ENCODE results near the gene PRAMEF27. TPM values are rescaled to one million over a fixed set of nuclear protein-coding genes. Genes with fewer than 3 reads are reported as not detected.
"Not testable (repeated sequence)": the region's sequence is repeated elsewhere in the genome, so short reads cannot be mapped to it uniquely, and the experiment has no call there.

Gene PRAMEF27
- not detected for total RNA-seq
- long read RNA-seq, donor 1, result 0 reads
- long read RNA-seq, donor 2, result 0 reads

DNA sequence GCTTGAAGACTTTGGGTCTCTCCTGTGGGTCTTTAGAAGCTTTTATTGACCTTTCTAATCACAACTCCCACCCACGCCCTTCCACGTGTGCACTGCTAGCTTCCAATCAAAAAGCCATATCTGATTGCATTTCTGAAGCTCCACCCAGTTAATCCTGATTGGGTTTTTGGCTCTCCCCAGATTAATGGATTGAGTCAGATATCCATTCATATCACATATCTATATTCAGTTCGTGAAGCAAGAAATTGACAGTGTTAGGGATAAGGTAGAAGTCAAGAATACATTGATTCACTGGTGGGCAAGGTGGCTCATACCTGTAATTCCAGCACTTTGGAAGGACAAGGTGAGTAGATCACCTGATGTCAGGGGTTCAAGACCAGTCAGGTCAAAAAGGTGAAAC is at the start of gene PRAMEF27:
Gene PRAMEF27, minus strand, starts transcription at position 101 of the 400 bp plus-strand sequence. CDS start 2,916 bp downstream, outside the sequence.
- H3K36me3 ChIP-seq (ENCODE audit: low read depth); ATAC-seq; H3K4me1 ChIP-seq (ENCODE audit: low read depth); intact Hi-C loops (cut with DNase I, micrococcal nuclease); DNase-seq; H3K4me3 ChIP-seq; H3K9me3 ChIP-seq: not testable (repeated sequence)

DNA sequence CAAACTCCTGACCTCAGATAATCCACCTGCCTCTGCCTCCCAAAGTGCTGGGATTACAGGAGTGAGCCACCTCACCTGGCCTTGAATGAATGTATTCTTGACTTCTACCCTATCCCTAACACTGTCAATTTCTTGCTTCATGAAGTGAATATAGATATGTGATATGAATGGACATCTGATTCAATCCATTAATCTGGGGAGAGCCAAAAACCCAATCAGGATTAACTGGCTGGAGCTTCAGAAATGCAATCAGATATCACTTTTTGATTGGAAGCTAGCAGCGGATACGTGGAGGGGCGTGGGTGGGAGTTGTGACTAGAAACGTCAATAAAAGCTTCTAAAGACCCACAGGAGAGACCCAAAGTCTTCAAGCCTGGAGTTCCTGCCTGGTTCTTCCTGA is 14.1 kb upstream of the PRAMEF27 start, which contains the start of gene PRAMEF25:
Gene PRAMEF25, plus strand, starts transcription at position 301 of the 400 bp plus-strand sequence. CDS start 2,920 bp downstream, outside the sequence.
- H3K4me1 ChIP-seq (ENCODE audit: low read depth); ATAC-seq; H3K36me3 ChIP-seq (ENCODE audit: low read depth); DNase-seq; H3K4me3 ChIP-seq; H3K9me3 ChIP-seq; intact Hi-C loops (cut with DNase I, micrococcal nuclease): not testable (repeated sequence)

DNA sequence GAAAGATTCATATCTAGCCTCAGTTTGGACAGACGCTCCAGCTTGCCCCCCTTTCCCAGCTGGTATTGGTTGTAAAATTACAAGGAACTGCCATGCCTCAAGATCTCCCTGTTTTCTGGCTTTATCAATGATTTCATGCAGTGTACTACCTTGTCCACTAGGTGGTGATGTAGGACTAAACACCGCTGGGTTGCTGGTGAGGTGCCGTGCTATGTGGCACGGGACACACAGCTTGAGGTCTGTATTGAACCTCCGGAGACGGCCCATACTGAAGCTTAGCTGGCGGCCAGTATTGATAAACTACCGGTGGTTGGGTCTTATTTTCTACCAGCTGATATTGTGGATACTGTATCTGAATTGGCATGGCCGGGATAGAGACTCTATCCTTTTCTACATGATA is 36.5 kb downstream of the PRAMEF27 start:
- H3K36me3 ChIP-seq (ENCODE audit: low read depth); H3K4me3 ChIP-seq; intact Hi-C loops (cut with DNase I, micrococcal nuclease); H3K4me1 ChIP-seq (ENCODE audit: low read depth); H3K9me3 ChIP-seq; DNase-seq; ATAC-seq: not testable (repeated sequence)

DNA sequence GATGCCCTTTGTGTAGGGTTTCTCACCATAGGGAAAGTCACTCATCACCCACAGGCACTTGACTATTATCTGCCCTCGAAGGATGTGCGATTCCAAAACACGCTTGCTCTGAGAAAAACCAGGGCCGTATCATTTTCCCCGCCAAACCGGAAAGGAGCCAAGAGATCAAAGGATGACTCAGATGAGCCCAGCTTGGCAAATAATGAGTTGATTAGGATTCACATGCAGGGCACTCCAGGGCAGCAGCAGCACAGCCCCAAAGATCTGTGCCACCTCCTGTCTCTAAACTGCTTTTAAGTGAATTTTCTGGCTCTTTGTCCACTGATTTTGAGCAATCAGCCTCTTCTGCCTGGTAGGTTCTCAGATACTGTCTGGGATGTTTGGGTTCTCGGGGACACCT is 44.4 kb downstream of the PRAMEF27 start:
- intact Hi-C loops (cut with DNase I, micrococcal nuclease); DNase-seq; H3K9me3 ChIP-seq; H3K4me3 ChIP-seq; H3K36me3 ChIP-seq (ENCODE audit: low read depth); H3K4me1 ChIP-seq (ENCODE audit: low read depth); ATAC-seq: not testable (repeated sequence)

DNA sequence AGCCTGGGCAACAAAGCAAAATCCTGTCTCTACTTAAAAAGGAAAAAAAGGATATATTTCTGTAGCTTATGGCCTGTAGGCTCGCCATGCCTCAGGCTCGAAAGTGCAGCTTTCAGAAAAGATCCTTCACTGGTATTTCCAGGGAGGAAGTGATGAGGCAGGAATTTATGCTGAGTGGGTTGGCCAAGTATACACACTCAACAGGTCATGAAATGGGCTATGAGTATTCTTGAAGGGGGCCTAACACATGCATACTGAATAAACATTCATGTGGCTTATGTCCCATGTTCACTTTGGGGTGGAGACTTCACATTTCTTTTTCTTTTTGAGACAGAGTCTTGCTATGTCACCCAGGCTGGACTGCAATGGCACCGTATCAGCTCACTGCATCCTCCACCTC is 47.0 kb downstream of the PRAMEF27 start:
- ATAC-seq; intact Hi-C loops (cut with DNase I, micrococcal nuclease): not testable (repeated sequence)

DNA sequence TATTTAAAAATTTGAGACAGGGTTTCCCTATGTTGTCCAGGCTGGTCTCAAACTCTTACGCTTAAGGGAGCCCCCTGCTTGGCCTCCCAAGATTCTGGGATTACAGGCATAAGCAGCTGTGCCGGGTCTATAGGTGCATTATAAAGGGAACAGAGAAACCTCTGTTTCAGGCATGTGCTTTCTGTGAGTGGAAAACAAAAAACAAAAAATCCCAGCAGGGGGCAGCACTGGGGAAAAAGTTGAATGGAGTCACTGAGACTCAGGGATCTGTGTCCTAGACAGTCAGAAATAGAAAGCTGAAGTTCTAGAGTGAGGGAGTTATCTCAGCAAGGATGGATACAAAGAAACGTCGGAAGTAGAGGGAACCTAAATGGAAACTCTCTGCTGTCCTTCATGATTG is 50.6 kb downstream of the PRAMEF27 start:
- DNase-seq; ATAC-seq; H3K9me3 ChIP-seq; intact Hi-C loops (cut with DNase I, micrococcal nuclease); H3K4me3 ChIP-seq; H3K36me3 ChIP-seq (ENCODE audit: low read depth); H3K4me1 ChIP-seq (ENCODE audit: low read depth): not testable (repeated sequence)

More for the DNA sequence above, 47.0 kb downstream of the PRAMEF27 start:
- not testable (repeated sequence) for DNase-seq; H3K36me3 ChIP-seq (ENCODE audit: low read depth); H3K4me3 ChIP-seq; H3K4me1 ChIP-seq (ENCODE audit: low read depth); H3K9me3 ChIP-seq

Other genes starting within 250 kb of the PRAMEF27 start
- not detected for gene PRAMEF11, start 225.2 kb downstream of the PRAMEF27 start, total RNA-seq
- not detected for gene HNRNPCL1, start 207.9 kb downstream of the PRAMEF27 start, total RNA-seq
- not detected for gene PRAMEF2, start 199.5 kb downstream of the PRAMEF27 start, total RNA-seq
- gene PRAMEF4, start 170.4 kb downstream of the PRAMEF27 start, total RNA-seq, result not detected
- not detected for gene PRAMEF10, start 158.3 kb downstream of the PRAMEF27 start, total RNA-seq
- not detected for gene PRAMEF7, start 140.0 kb downstream of the PRAMEF27 start, total RNA-seq
- not detected for gene PRAMEF6, start 109.0 kb downstream of the PRAMEF27 start, total RNA-seq
- not detected for gene HNRNPCL3, start 4.2 kb upstream of the PRAMEF27 start, total RNA-seq
- gene PRAMEF25, start 14.2 kb upstream of the PRAMEF27 start, total RNA-seq, result not detected
- gene HNRNPCL2, start 60.3 kb upstream of the PRAMEF27 start, total RNA-seq, result not detected
- gene PRAMEF26, start 99.4 kb upstream of the PRAMEF27 start, total RNA-seq, result not detected
- gene HNRNPCL4, start 109.1 kb upstream of the PRAMEF27 start, total RNA-seq, result not detected
- not detected for gene PRAMEF9, start 115.3 kb upstream of the PRAMEF27 start, total RNA-seq
- not detected for gene PRAMEF13, start 144.8 kb upstream of the PRAMEF27 start, total RNA-seq
- gene PRAMEF18, start 169.6 kb upstream of the PRAMEF27 start, total RNA-seq, result not detected
- not detected for gene PRAMEF5, start 197.6 kb upstream of the PRAMEF27 start, total RNA-seq
- not detected for gene PRAMEF8, start 228.6 kb upstream of the PRAMEF27 start, total RNA-seq
- gene PRAMEF33, start 247.0 kb upstream of the PRAMEF27 start, total RNA-seq, result not detected

Measured in mucosa of descending colon (tissue), 3 donors.